DND-41 (cell line): ENCODE data around the gene DDIT4L.
A peak's percentile ranks its signal among the peaks of the same experiment; 100 is the strongest.
"Not testable (repeated sequence)": the region's sequence is repeated elsewhere in the genome, so short reads cannot be mapped to it uniquely, and the experiment has no call there.

Experiments used
- ATAC-seq: fragments of 200-7000 bp; cut with Tn5 transposase; 3 replicates; pipeline ENCODE4 v1.9.1; 2021; ENCODE audit warnings: low read depth; ENCODE audit not compliant: insufficient read depth
- DNase-seq: peaks from one replicate; pipeline ENCODE4 v3.0.0-alpha.2; 2020
- H2AFZ ChIP-seq: 2 replicates; pipeline ENCODE4 v1.6.0; 2012; ENCODE audit warnings: low read depth, low read length
- H3K27ac ChIP-seq: 2 replicates; pipeline ENCODE4 v1.5.1; 2012; ENCODE audit warnings: low read length, inconsistent platforms
- H3K27me3 ChIP-seq: fragments of 200-600 bp; sonication (generic); 2 replicates; pipeline ENCODE4 v1.6.0; 2012; ENCODE audit warnings: low read length, mild to moderate bottlenecking, inconsistent platforms; ENCODE audit not compliant: insufficient read depth, poor library complexity
- H3K36me3 ChIP-seq: 2 replicates; pipeline ENCODE4 v1.5.1; 2012; ENCODE audit warnings: low read length, inconsistent platforms; ENCODE audit not compliant: insufficient read depth
- H3K4me1 ChIP-seq: 2 replicates; pipeline ENCODE4 v1.5.1; 2012; ENCODE audit warnings: mild to moderate bottlenecking, low read length; ENCODE audit not compliant: insufficient read depth
- H3K4me2 ChIP-seq: 2 replicates; pipeline ENCODE4 v1.6.0; 2012; ENCODE audit warnings: mild to moderate bottlenecking, moderate library complexity, low read length, inconsistent platforms; ENCODE audit not compliant: insufficient read depth
- H3K4me3 ChIP-seq, 2 experiments: fragments of 200-600 bp in 1 of 2; shearing (Covaris generic) in 1 of 2; 2 replicates each; pipeline ENCODE4 v1.5.1; 2012 to 2016; ENCODE audit warnings: inconsistent platforms in 2 of 2, low read length in 2 of 2, mild to moderate bottlenecking in 2 of 2, low read depth in 1 of 2, moderate library complexity in 1 of 2
- H3K79me2 ChIP-seq: 2 replicates; pipeline ENCODE4 v1.6.0; 2012; ENCODE audit warnings: low read length, inconsistent platforms; ENCODE audit not compliant: insufficient read depth
- H3K9ac ChIP-seq: 2 replicates; pipeline ENCODE4 v1.6.0; 2012; ENCODE audit warnings: low read depth, mild to moderate bottlenecking, inconsistent platforms, low read length, moderate library complexity
- H3K9me3 ChIP-seq: 2 replicates; pipeline ENCODE4 v1.5.1; 2012; ENCODE audit warnings: low read length, moderate library complexity, mild to moderate bottlenecking, inconsistent platforms; ENCODE audit not compliant: insufficient read depth, severe bottlenecking
- H4K20me1 ChIP-seq: 2 replicates; pipeline ENCODE4 v1.6.0; 2012; ENCODE audit warnings: low read length; ENCODE audit not compliant: insufficient read depth
- CTCF ChIP-seq: IDR thresholded peaks from 2 replicates; pipeline ENCODE4 v1.5.1; 2012; ENCODE audit warnings: borderline replicate concordance, low read length, moderate library complexity, mild to moderate bottlenecking; ENCODE audit not compliant: poor library complexity, severe bottlenecking; ENCODE audit errors: extremely low read depth
- EZH2 ChIP-seq: IDR thresholded peaks from 3 replicates; pipeline ENCODE4 v1.6.1; 2012; ENCODE audit warnings: borderline replicate concordance, low read depth, mild to moderate bottlenecking, moderate library complexity, low read length, inconsistent platforms; ENCODE audit not compliant: severe bottlenecking

The DDIT4L gene

GRCh38 chr4:100198061-100198460 lies 7.8 kb upstream of the DDIT4L start:
- DNase-seq (no peak), ATAC-seq (peak; percentile 63; the same call in 2 of the 3 replicates)
- Histone ChIP-seq H4K20me1 (no peaks in the 10 kb centered on the region), H3K4me2 (no peak overlapping the region), H3K79me2 (no peaks in the 10 kb centered on the region), H3K27me3 (no peaks in the 10 kb centered on the region), H3K4me3 (no peak overlapping the region), H2AFZ (no peak overlapping the region), H3K4me1 (no peaks in the 10 kb centered on the region), H3K27ac (no peak overlapping the region), H3K9me3 (no peaks in the 10 kb centered on the region), H3K36me3 (no peaks in the 10 kb centered on the region), H3K9ac (no peak overlapping the region)
- TF ChIP-seq EZH2, result no peak

GRCh38 chr4:100196388-100197071 lies 6.3 kb upstream of the DDIT4L start:
- H4K20me1 ChIP-seq, H3K36me3 ChIP-seq, H2AFZ ChIP-seq, H3K79me2 ChIP-seq, H3K4me2 ChIP-seq, H3K4me3 ChIP-seq, DNase-seq, H3K9ac ChIP-seq, H3K4me1 ChIP-seq, H3K27ac ChIP-seq, H3K27me3 ChIP-seq, H3K9me3 ChIP-seq, ATAC-seq: not testable (repeated sequence)

- no peak for DNase-seq
- Histone ChIP-seq H3K36me3 (no peaks in the 10 kb centered on the region), H3K9ac (no peak overlapping the region), H3K27ac (no peak overlapping the region), H3K4me3 (no peak overlapping the region), H4K20me1 (no peaks in the 10 kb centered on the region), H2AFZ (no peak overlapping the region), H3K79me2 (no peaks in the 10 kb centered on the region), H3K9me3 (no peaks in the 10 kb centered on the region), H3K27me3 (no peaks in the 10 kb centered on the region), H3K4me2 (no peak overlapping the region), H3K4me1 (peaks cover 8% of the 10 kb centered on the region)
- TF ChIP-seq CTCF (no peak), EZH2 (no peak)
- ATAC-seq, result no peak
Observed at GRCh38 chr4:100190643-100191600, 654 bp upstream of the DDIT4L start.

GRCh38 chr4:100188829-100189228 lies 1.4 kb downstream of the DDIT4L start:
- DNase-seq (peak; percentile 61), ATAC-seq (peak; percentile 78)
- Histone ChIP-seq H3K4me3 (no peak overlapping the region), H4K20me1 (no peaks in the 10 kb centered on the region), H3K9me3 (no peaks in the 10 kb centered on the region), H3K79me2 (no peaks in the 10 kb centered on the region), H2AFZ (no peak overlapping the region), H3K27me3 (no peaks in the 10 kb centered on the region), H3K4me2 (no peak overlapping the region), H3K27ac (no peak overlapping the region), H3K4me1 (peaks cover 8% of the 10 kb centered on the region), H3K36me3 (no peaks in the 10 kb centered on the region), H3K9ac (no peak overlapping the region)
- TF ChIP-seq CTCF, result no peak
- TF ChIP-seq EZH2, result no peak
